IMR-90 (cell line): ENCODE measurements around the gene COPZ1. TPM values are rescaled to one million over a fixed set of nuclear protein-coding genes. Genes with fewer than 3 reads are reported as not detected.
"Not testable (repeated sequence)": the region's sequence is repeated elsewhere in the genome, so short reads cannot be mapped to it uniquely, and the experiment has no call there.

ENCODE experiments used
- ATAC-seq: fragments of 200-7000 bp; cut with Tn5 transposase; 2 replicates; pipeline ENCODE4 v1.9.1; 2020; ENCODE audit warnings: low read depth, mild to moderate bottlenecking, moderate library complexity
- BruUV-seq: library from RNA; stranded (reverse); fragments of 400-500 nt; replicated peaks from 2 replicates; lab custom pipeline; 2021; lab: Mats Ljungman, UMichigan
- CTCF ChIA-PET: fragments of 300-600 bp; formaldehyde crosslinking; extraction: SDS; loops from one replicate; lab custom pipeline; 2021; ENCODE audit warnings: antibody characterized with exemption; lab: Yijun Ruan, JAX
- POLR2A ChIA-PET: fragments of 300-600 bp; sonication (Branson Sonifier 250); formaldehyde crosslinking; loops from one replicate; lab custom pipeline; 2022; ENCODE audit warnings: antibody characterized with exemption; ENCODE audit not compliant: unreplicated experiment; lab: Charles Lee
- DNase-seq: peaks from one replicate; pipeline ENCODE4 v3.0.0; 2013
- H2AFZ ChIP-seq: replicated peaks from 2 replicates; pipeline ENCODE3; 2013; ENCODE audit warnings: low read length, mild to moderate bottlenecking; ENCODE audit not compliant: poor library complexity
- H2AK5ac ChIP-seq: 2 replicates; pipeline ENCODE4 v1.6.1; 2013; ENCODE audit warnings: low read depth, low read length, inconsistent platforms
- H2AK9ac ChIP-seq: replicated peaks from 2 replicates; pipeline ENCODE3; 2013; ENCODE audit warnings: mild to moderate bottlenecking, low read depth, low read length, moderate library complexity; ENCODE audit not compliant: poor library complexity
- H2BK120ac ChIP-seq: 2 replicates; pipeline ENCODE4 v1.6.1; 2013; ENCODE audit warnings: low read depth, low read length, inconsistent platforms
- H2BK15ac ChIP-seq: 3 replicates; pipeline ENCODE4 v1.6.1; 2013; ENCODE audit warnings: low read depth, low read length, inconsistent platforms
- H2BK20ac ChIP-seq: 2 replicates; pipeline ENCODE4 v1.6.1; 2013; ENCODE audit warnings: low read depth, mild to moderate bottlenecking, inconsistent platforms, low read length, moderate library complexity
- H2BK5ac ChIP-seq: 2 replicates; pipeline ENCODE4 v1.6.1; 2013; ENCODE audit warnings: mild to moderate bottlenecking, low read depth, low read length, inconsistent platforms; ENCODE audit not compliant: poor library complexity, severe bottlenecking
- H3K14ac ChIP-seq: replicated peaks from 2 replicates; pipeline ENCODE4 v1.6.1; 2013; ENCODE audit warnings: low read depth, low read length, inconsistent platforms
- H3K18ac ChIP-seq: 2 replicates; pipeline ENCODE4 v1.6.1; 2013; ENCODE audit warnings: low read depth, low read length, control low read depth
- H3K23ac ChIP-seq: 2 replicates; pipeline ENCODE4 v1.6.1; 2013; ENCODE audit warnings: low read depth, low read length, inconsistent platforms
- H3K27ac ChIP-seq: 2 replicates; pipeline ENCODE4 v1.5.1; 2013; ENCODE audit warnings: mild to moderate bottlenecking, control low read depth, low read length; ENCODE audit not compliant: insufficient read depth
- H3K27me3 ChIP-seq: 2 replicates; pipeline ENCODE4 v1.6.1; 2013; ENCODE audit warnings: low read length; ENCODE audit not compliant: control insufficient read depth, insufficient read depth
- H3K36me3 ChIP-seq: 2 replicates; pipeline ENCODE4 v1.6.1; 2013; ENCODE audit warnings: low read length, mixed read lengths; ENCODE audit not compliant: control insufficient read depth, insufficient read depth
- H3K4ac ChIP-seq: 2 replicates; pipeline ENCODE4 v1.6.1; 2013; ENCODE audit warnings: low read depth, low read length, inconsistent platforms
- H3K4me1 ChIP-seq: 2 replicates; pipeline ENCODE4 v1.6.1; 2013; ENCODE audit warnings: low read length, mixed read lengths; ENCODE audit not compliant: control insufficient read depth, insufficient read depth
- H3K4me2 ChIP-seq: 2 replicates; pipeline ENCODE4 v1.6.1; 2013; ENCODE audit warnings: low read depth, mild to moderate bottlenecking, control low read depth, low read length, moderate library complexity
- H3K4me3 ChIP-seq: 2 replicates; pipeline ENCODE4 v1.5.1; 2013; ENCODE audit warnings: low read depth, mild to moderate bottlenecking, control low read depth, low read length, moderate library complexity; ENCODE audit not compliant: insufficient read depth
- H3K56ac ChIP-seq: 2 replicates; pipeline ENCODE4 v1.6.1; 2013; ENCODE audit warnings: low read length, inconsistent platforms; ENCODE audit not compliant: insufficient read depth; ENCODE audit errors: extremely low read depth
- H3K79me1 ChIP-seq, 2 experiments: 2 replicates each; pipeline ENCODE4 v1.6.1; 2013; ENCODE audit warnings: low read length in 2 of 2, inconsistent platforms in 1 of 2, low read depth in 1 of 2
- H3K9ac ChIP-seq: 2 replicates; pipeline ENCODE4 v1.6.1; 2013; ENCODE audit warnings: low read depth, low read length, control low read depth
- H3K9me1 ChIP-seq: 2 replicates; pipeline ENCODE4 v1.6.1; 2013; ENCODE audit warnings: low read length, inconsistent platforms; ENCODE audit not compliant: insufficient read depth
- H3K9me3 ChIP-seq: 2 replicates; pipeline ENCODE4 v1.6.1; 2013; ENCODE audit warnings: low read length; ENCODE audit not compliant: control insufficient read depth, insufficient read depth
- H4K20me1 ChIP-seq: 2 replicates; pipeline ENCODE4 v1.6.1; 2013; ENCODE audit warnings: low read length, inconsistent platforms; ENCODE audit not compliant: insufficient read depth
- H4K5ac ChIP-seq: 2 replicates; pipeline ENCODE4 v1.6.1; 2013; ENCODE audit warnings: mild to moderate bottlenecking, low read depth, low read length, control low read depth
- H4K8ac ChIP-seq, 2 experiments: 2 replicates each; pipeline ENCODE4 v1.6.1; 2013; ENCODE audit warnings: low read depth in 2 of 2, low read length in 2 of 2, control low read depth in 1 of 2, inconsistent platforms in 1 of 2
- H4K91ac ChIP-seq: 2 replicates; pipeline ENCODE4 v1.6.1; 2013; ENCODE audit warnings: low read depth, low read length, inconsistent platforms; ENCODE audit not compliant: insufficient read depth
- WGBS, 2 experiments: methylation state at CpG; one replicate each; pipeline versions ENCODE4 v1.1.5 to v1.1.7; 2013; ENCODE audit warnings: missing lambda C conversion rate in 2 of 2; ENCODE audit not compliant: insufficient read length in 1 of 2; ENCODE audit errors: extremely low coverage in 2 of 2; 5-methylcytosine and 5-hydroxymethylcytosine counted together
- dilution Hi-C: fragments of 300-500 bp; cut with HindIII; formaldehyde crosslinking; loops from one replicate; pipeline ENCODE4 v1.14.3; 2018; ENCODE audit warnings: low sequenced_read_pairs; ENCODE audit not compliant: unreplicated experiment
- in situ Hi-C: fragments of 300-500 bp; cut with MboI; formaldehyde crosslinking; loops from 3 replicates; pipeline ENCODE4 v1.14.3; 2019; ENCODE audit warnings: low sequenced_read_pairs, inconsistent platforms, mixed read lengths
- intact Hi-C: fragments of 100-400 bp; cut with micrococcal nuclease; formaldehyde crosslinking; loops from 2 replicates; pipeline ENCODE4 v1.10.0; 2022
- polyA plus RNA-seq, 3 experiments: library from polyadenylated mRNA; depleted of rRNA; stranded (reverse); fragments of >200 nt; gene quantifications; 2 replicates each; pipeline ENCODE4 v1.2.3, GENCODE V29; 2012; ENCODE audit warnings: low replicate concordance in 1 of 3
- total RNA-seq: library from RNA; depleted of rRNA; stranded (reverse); fragments of >200 nt; gene quantifications from 2 replicates; pipeline ENCODE4 v1.2.3, GENCODE V29; 2012

COPZ1 gene
- total and polyA plus RNA-seq, 2 of the 4 experiments (the other 2 are of a cell fraction) = 187 to 382 TPM

DNA sequence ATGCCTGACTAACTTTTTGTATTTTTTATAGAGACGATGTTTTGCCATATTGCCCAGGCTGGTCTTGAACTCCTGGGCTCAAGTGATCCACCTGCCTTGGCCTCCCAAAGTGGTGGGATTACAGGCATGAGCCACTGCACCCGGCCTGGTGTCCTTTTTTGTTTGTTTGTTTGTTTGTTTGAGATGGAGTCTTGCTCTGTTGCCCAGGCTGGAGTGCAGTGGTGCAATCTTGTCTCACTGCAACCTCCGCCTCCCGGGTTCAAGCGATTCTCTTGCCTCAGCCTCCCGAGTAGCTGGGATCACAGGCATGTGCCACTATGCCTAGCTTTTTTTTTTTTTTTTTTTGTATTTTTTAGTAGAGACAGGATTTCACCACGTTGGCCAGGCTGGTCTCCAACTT is 29.3 kb downstream of the COPZ1 start:
- H2BK15ac ChIP-seq, H3K56ac ChIP-seq, H3K27me3 ChIP-seq, H3K9me3 ChIP-seq, H4K20me1 ChIP-seq, H3K27ac ChIP-seq, H2BK20ac ChIP-seq, H4K5ac ChIP-seq, H3K14ac ChIP-seq, H2BK5ac ChIP-seq, H3K4me2 ChIP-seq, dilution Hi-C loops, in situ Hi-C loops, H4K8ac ChIP-seq, H3K4me3 ChIP-seq, BruUV-seq, H3K4ac ChIP-seq, H3K9ac ChIP-seq, H2AK9ac ChIP-seq, POLR2A ChIA-PET, H4K91ac ChIP-seq, H2BK120ac ChIP-seq, H2AFZ ChIP-seq, ATAC-seq, H2AK5ac ChIP-seq, H3K18ac ChIP-seq, H3K23ac ChIP-seq, DNase-seq, intact Hi-C loops: not testable (repeated sequence)
- Histone ChIP-seq H3K9me1 (peaks cover 18% of the 10 kb centered on the region; the same call in 1 of the 2 replicates), H3K4me1 (peaks cover 28% of the 10 kb centered on the region), H3K36me3 (peaks cover 21% of the 10 kb centered on the region), H3K79me1 (peaks cover 0 to 15% of the 10 kb centered on the region in 2 experiments; a peak in 2 of 4 replicates)
- CTCF ChIA-PET = interaction anchor here (0.6 kb wide), 1 partner anchor 1576 kb away, joined by 3 read pairs; no protein-coding TSS in a partner anchor
- WGBS, 2 experiments = no CpG with 5 or more reads among the region's 7 CpGs
